Neural cell (in vitro differentiated cells): ENCODE results near the gene TMEM44. TPM values are rescaled to one million over a fixed set of nuclear protein-coding genes. Genes with fewer than 3 reads are reported as not detected.

ENCODE experiments used
- H2AFZ ChIP-seq: fragments of 200-600, 300-800 bp; sonication (generic), shearing (Covaris generic); 2 replicates; pipeline ENCODE4 v1.6.0; 2014; ENCODE audit warnings: low read depth, mild to moderate bottlenecking, antibody characterized with exemption, low read length, moderate library complexity
- H3F3A ChIP-seq: fragments of 200-600 bp; shearing (Covaris generic); 2 replicates; pipeline ENCODE4 v1.6.1; 2016; ENCODE audit warnings: mild to moderate bottlenecking, moderate library complexity, mixed read lengths, antibody characterized with exemption, low read length; ENCODE audit not compliant: insufficient read depth, poor library complexity, severe bottlenecking
- H3K27ac ChIP-seq: fragments of 200-600, 300-800 bp; sonication (generic), shearing (Covaris generic); 2 replicates; pipeline ENCODE4 v1.5.1; 2014; ENCODE audit warnings: mild to moderate bottlenecking, low read length, moderate library complexity
- H3K27me3 ChIP-seq: fragments of 300-800, 200-600 bp; sonication (generic), shearing (Covaris generic); 2 replicates; pipeline ENCODE4 v1.6.0; 2014; ENCODE audit warnings: mild to moderate bottlenecking, low read depth, low read length, moderate library complexity; ENCODE audit not compliant: insufficient read depth
- H3K36me3 ChIP-seq: fragments of 300-800, 200-600 bp; sonication (generic), shearing (Covaris generic); 2 replicates; pipeline ENCODE4 v1.5.1; 2014; ENCODE audit warnings: mild to moderate bottlenecking, antibody characterized with exemption, low read length, moderate library complexity; ENCODE audit not compliant: insufficient read depth
- H3K4me2 ChIP-seq: fragments of 300-800, 200-600 bp; sonication (generic), shearing (Covaris generic); 2 replicates; pipeline ENCODE4 v1.6.0; 2014; ENCODE audit warnings: mild to moderate bottlenecking, low read length
- H3K4me3 ChIP-seq: fragments of 300-800, 200-600 bp; sonication (generic), shearing (Covaris generic); 2 replicates; pipeline ENCODE4 v1.5.1; 2014; ENCODE audit warnings: mild to moderate bottlenecking, low read length, moderate library complexity
- H3K79me2 ChIP-seq: fragments of 200-600 bp; shearing (Covaris generic); replicated peaks from 2 replicates; pipeline ENCODE4 v1.6.0; 2014; ENCODE audit warnings: mild to moderate bottlenecking, low read length, moderate library complexity; ENCODE audit not compliant: insufficient read depth
- H3K9ac ChIP-seq: fragments of 300-800, 200-600 bp; sonication (generic), shearing (Covaris generic); 2 replicates; pipeline ENCODE4 v1.6.1; 2016; ENCODE audit warnings: mild to moderate bottlenecking, low read length, mixed read lengths
- H3K9me2 ChIP-seq: fragments of 200-600 bp; shearing (Covaris generic); 2 replicates; pipeline ENCODE4 v1.6.1; 2016; ENCODE audit warnings: mild to moderate bottlenecking, low read length, mixed read lengths; ENCODE audit not compliant: insufficient read depth
- H3K9me3 ChIP-seq: fragments of 200-600, 300-800 bp; sonication (generic), shearing (Covaris generic); 2 replicates; pipeline ENCODE4 v1.6.1; 2016; ENCODE audit warnings: mild to moderate bottlenecking, mixed run types, low read length, moderate library complexity, mixed read lengths
- H4K20me1 ChIP-seq: fragments of 200-600 bp; shearing (Covaris generic); 2 replicates; pipeline ENCODE4 v1.6.1; 2016; ENCODE audit warnings: mild to moderate bottlenecking, mixed run types; ENCODE audit not compliant: insufficient read depth
- CTCF ChIP-seq: fragments of 450-650 bp; IDR thresholded peaks from 2 replicates; pipeline ENCODE4 v1.5.1; 2014; ENCODE audit warnings: antibody characterized with exemption, mild to moderate bottlenecking, moderate library complexity; ENCODE audit not compliant: poor library complexity, severe bottlenecking
- EP300 ChIP-seq: fragments of 450-650 bp; conservative IDR thresholded peaks from 2 replicates; pipeline ENCODE4 v1.6.1; 2014; ENCODE audit warnings: antibody characterized with exemption, mild to moderate bottlenecking, moderate library complexity; ENCODE audit not compliant: poor library complexity, severe bottlenecking
- EZH2 ChIP-seq: fragments of 200-600, 300-800 bp; shearing (Covaris generic), sonication (generic); IDR thresholded peaks from 2 replicates; pipeline ENCODE4 v1.6.1; 2014; ENCODE audit warnings: antibody characterized with exemption, low read length, borderline replicate concordance, mild to moderate bottlenecking; ENCODE audit not compliant: insufficient read depth, poor library complexity, severe bottlenecking
- MXI1 ChIP-seq: fragments of 450-650 bp; conservative IDR thresholded peaks from 2 replicates; pipeline ENCODE4 v1.6.1; 2014; ENCODE audit warnings: antibody characterized with exemption, mild to moderate bottlenecking; ENCODE audit not compliant: poor library complexity, severe bottlenecking
- POLR2AphosphoS5 ChIP-seq: IDR thresholded peaks from 2 replicates; pipeline ENCODE4 v1.6.1; 2012
- RAD21 ChIP-seq: fragments of 450-650 bp; conservative IDR thresholded peaks from 2 replicates; pipeline ENCODE4 v1.6.1; 2014; ENCODE audit warnings: antibody characterized with exemption, mild to moderate bottlenecking, moderate library complexity
- REST ChIP-seq: IDR thresholded peaks from 2 replicates; pipeline ENCODE4 v1.6.1; 2012; ENCODE audit warnings: borderline replicate concordance
- SMC3 ChIP-seq: fragments of 450-650 bp; conservative IDR thresholded peaks from 2 replicates; pipeline ENCODE4 v1.6.1; 2014; ENCODE audit warnings: antibody characterized with exemption, mild to moderate bottlenecking, moderate library complexity; ENCODE audit not compliant: poor library complexity
- TAF1 ChIP-seq: IDR thresholded peaks from 2 replicates; pipeline ENCODE4 v1.6.1; 2012; ENCODE audit warnings: low read depth
- polyA plus RNA-seq: library from polyadenylated mRNA; depleted of rRNA; stranded (reverse); fragments of >200 nt; gene quantifications from 2 replicates; pipeline ENCODE4 v1.2.3, GENCODE V29; 2014

Gene TMEM44
- polyA plus RNA-seq, 1 donor from 2014 or later = 40.6 TPM

GRCh38 chr3:194562986-194563385 lies 70.2 kb downstream of the TMEM44 start:
- Histone ChIP-seq H3K79me2 (no peaks in the 10 kb centered on the region), H3F3A (no peaks in the 10 kb centered on the region), H3K27ac (no peak overlapping the region), H2AFZ (no peak overlapping the region), H3K36me3 (no peaks in the 10 kb centered on the region), H3K4me2 (no peak overlapping the region), H3K27me3 (no peaks in the 10 kb centered on the region), H3K9ac (no peak overlapping the region), H3K9me3 (no peaks in the 10 kb centered on the region), H4K20me1 (no peaks in the 10 kb centered on the region), H3K4me3 (no peak overlapping the region), H3K9me2 (no peaks in the 10 kb centered on the region)
- no peak for TF ChIP-seq RAD21
- TF ChIP-seq EP300 = no peak
- TF ChIP-seq POLR2AphosphoS5 = no peak
- TF ChIP-seq EZH2 = no peak
- TF ChIP-seq CTCF = no peak
- no peak for TF ChIP-seq SMC3
- no peak for TF ChIP-seq MXI1
- no peak for TF ChIP-seq REST
- no peak for TF ChIP-seq TAF1

- Histone ChIP-seq H3K9ac (no peak overlapping the region), H2AFZ (no peak overlapping the region), H4K20me1 (no peaks in the 10 kb centered on the region), H3K27me3 (no peaks in the 10 kb centered on the region), H3K27ac (no peak overlapping the region), H3F3A (no peaks in the 10 kb centered on the region), H3K9me2 (no peaks in the 10 kb centered on the region), H3K9me3 (no peaks in the 10 kb centered on the region), H3K4me2 (no peak overlapping the region), H3K36me3 (no peaks in the 10 kb centered on the region), H3K79me2 (no peaks in the 10 kb centered on the region), H3K4me3 (no peak overlapping the region)
- TF ChIP-seq POLR2AphosphoS5 (no peak), EZH2 (no peak), RAD21 (no peak), REST (no peak), TAF1 (no peak), EP300 (no peak)
Observed at GRCh38 chr3:194561306-194561974, 71.8 kb downstream of the TMEM44 start.
